A673 (cell line): ENCODE results near the gene AQP7. TPM values are rescaled to one million over a fixed set of nuclear protein-coding genes. Genes with fewer than 3 reads are reported as not detected.

Source experiments
- BruUV-seq: library from RNA; stranded (reverse); fragments of 400-500 nt; replicated peaks from 2 replicates; lab custom pipeline; 2021; lab: Mats Ljungman, UMichigan
- CTCF ChIA-PET: fragments of 300-600 bp; sonication (Branson Sonifier 250); formaldehyde crosslinking; loops from one replicate; lab custom pipeline; 2022; ENCODE audit warnings: antibody characterized with exemption; lab: Charles Lee
- POLR2A ChIA-PET: fragments of 300-600 bp; sonication (Branson Sonifier 250); formaldehyde crosslinking; loops from one replicate; lab custom pipeline; 2022; ENCODE audit warnings: antibody characterized with exemption; ENCODE audit not compliant: low non-redundant PET; lab: Charles Lee
- DNase-seq: peaks from one replicate; pipeline ENCODE4 v3.0.0-alpha.2; 2015; ENCODE audit warnings: low spot score
- H3K27ac ChIP-seq: fragments of 200-600 bp; sonication (generic); 2 replicates; pipeline ENCODE4 v1.5.1; 2016; ENCODE audit warnings: mixed run types, low read depth, mild to moderate bottlenecking, mixed read lengths, antibody characterized with exemption, low read length; ENCODE audit not compliant: poor library complexity, severe bottlenecking
- H3K27me3 ChIP-seq: fragments of 200-600 bp; sonication (generic); replicated peaks from 2 replicates; pipeline ENCODE4 v1.6.1; 2017; ENCODE audit warnings: mixed run types, low read depth, mild to moderate bottlenecking, mixed read lengths, antibody characterized with exemption, low read length; ENCODE audit not compliant: insufficient read depth, poor library complexity
- H3K36me3 ChIP-seq: fragments of 200-600 bp; sonication (generic); 2 replicates; pipeline ENCODE4 v1.6.1; 2016; ENCODE audit warnings: mixed run types, mild to moderate bottlenecking, mixed read lengths, antibody characterized with exemption, low read length; ENCODE audit not compliant: insufficient read depth, poor library complexity, severe bottlenecking
- H3K4me1 ChIP-seq: fragments of 200-600 bp; sonication (generic); 2 replicates; pipeline ENCODE4 v1.6.1; 2017; ENCODE audit warnings: mixed run types, mild to moderate bottlenecking, mixed read lengths, antibody characterized with exemption, low read length; ENCODE audit not compliant: insufficient read depth, poor library complexity, severe bottlenecking
- H3K4me3 ChIP-seq: fragments of 200-600 bp; sonication (generic); 2 replicates; pipeline ENCODE4 v1.5.1; 2016; ENCODE audit warnings: low read depth, mixed run types, mild to moderate bottlenecking, mixed read lengths, low read length; ENCODE audit not compliant: poor library complexity, severe bottlenecking
- H3K9me3 ChIP-seq: fragments of 200-600 bp; sonication (generic); 2 replicates; pipeline ENCODE4 v1.6.1; 2016; ENCODE audit warnings: mixed run types, low read depth, mild to moderate bottlenecking, mixed read lengths, antibody characterized with exemption, low read length; ENCODE audit not compliant: poor library complexity, severe bottlenecking
- CTCF ChIP-seq: fragments of 300-800, 200-600 bp; sonication (generic); conservative IDR thresholded peaks from 2 replicates; pipeline ENCODE4 v1.5.1; 2017; ENCODE audit warnings: low read depth, mild to moderate bottlenecking, antibody characterized with exemption, low read length, moderate library complexity, mixed read lengths
- EZH2 ChIP-seq: fragments of 200-600 bp; sonication (generic); IDR thresholded peaks from 2 replicates; pipeline ENCODE4 v1.6.1; 2017; ENCODE audit warnings: borderline replicate concordance, low read depth, mild to moderate bottlenecking, mixed read lengths, antibody characterized with exemption, low read length; ENCODE audit not compliant: poor library complexity, severe bottlenecking
- intact Hi-C: fragments of 100-400 bp; cut with micrococcal nuclease; formaldehyde crosslinking; loops from one replicate; pipeline ENCODE4 v1.10.0; 2022; ENCODE audit not compliant: unreplicated experiment
- total RNA-seq: library from RNA; stranded (reverse); gene quantifications from 2 replicates; pipeline ENCODE4 v1.2.3, GENCODE V29; 2021

Gene AQP7
- total RNA-seq, 1 experiment from 2014 or later = not detected

- no peak for TF ChIP-seq CTCF
- TF ChIP-seq EZH2 = no peak
- intact Hi-C loops = no loop called here
- no peak for DNase-seq
- Histone ChIP-seq H3K4me1 (no peaks in the 10 kb centered on the region), H3K4me3 (no peak overlapping the region), H3K9me3 (no peaks in the 10 kb centered on the region), H3K36me3 (no peaks in the 10 kb centered on the region), H3K27ac (no peak overlapping the region), H3K27me3 (no peaks in the 10 kb centered on the region)
- POLR2A ChIA-PET = no interaction called here
- BruUV-seq = no TSS peak
- CTCF ChIA-PET = interaction anchor here (0.9 kb wide), 1 partner anchor 16 kb away, joined by 3 read pairs; no protein-coding TSS in a partner anchor
Measured at GRCh38 chr9:33437205-33437604, 34.8 kb upstream of the AQP7 start.

- no peak for TF ChIP-seq EZH2
- TF ChIP-seq CTCF = no peak
- no peak for DNase-seq
- Histone ChIP-seq H3K9me3 (no peaks in the 10 kb centered on the region), H3K4me1 (no peaks in the 10 kb centered on the region), H3K27ac (no peak overlapping the region), H3K4me3 (no peak overlapping the region), H3K27me3 (no peaks in the 10 kb centered on the region), H3K36me3 (no peaks in the 10 kb centered on the region)
- POLR2A ChIA-PET = no interaction called here
- intact Hi-C loops = no loop called here
- CTCF ChIA-PET = interaction anchor here (0.9 kb wide), 1 partner anchor 17 kb away, joined by 3 read pairs; no protein-coding TSS in a partner anchor
- BruUV-seq = no TSS peak
Measured at GRCh38 chr9:33436445-33436844, 34.1 kb upstream of the AQP7 start.

DNA sequence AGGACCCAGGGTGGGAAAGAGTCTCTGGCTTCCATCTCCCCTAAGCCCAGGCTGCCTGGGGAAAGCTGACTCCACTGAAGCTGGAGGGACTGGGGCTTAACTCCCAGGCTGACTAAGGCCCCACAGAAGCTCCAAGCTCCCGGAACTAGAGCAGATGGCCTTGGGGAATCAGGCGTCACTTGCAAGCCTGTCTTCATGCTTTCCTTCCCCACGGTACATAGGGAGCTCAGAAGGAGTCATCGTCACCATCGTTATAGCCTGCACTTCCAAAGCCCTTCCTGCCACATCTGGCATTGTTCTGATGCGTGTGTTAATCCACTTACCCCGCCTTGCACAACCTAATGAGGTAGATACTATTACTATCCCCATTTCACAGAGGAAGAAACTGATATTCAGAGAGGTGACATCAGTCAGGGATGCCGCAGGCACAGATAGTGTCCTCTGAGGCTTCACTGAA is 33.5 kb upstream of the AQP7 start:
- TF ChIP-seq CTCF (no peak), EZH2 (no peak)
- no peak for DNase-seq
- intact Hi-C loops = no loop called here
- H3K9me3 ChIP-seq = no peaks in the 10 kb centered on the region
- H3K4me3 ChIP-seq = no peak overlapping the region
- H3K27me3 ChIP-seq = no peaks in the 10 kb centered on the region
- H3K4me1 ChIP-seq = no peaks in the 10 kb centered on the region
- no TSS peak for BruUV-seq
- POLR2A ChIA-PET = no interaction called here
- CTCF ChIA-PET = no interaction called here
- no peak overlapping the region for H3K27ac ChIP-seq
- H3K36me3 ChIP-seq = no peaks in the 10 kb centered on the region
